Measurements from ENCODE around the gene LRRN4CL.

LRRN4CL gene

GRCh38 chr11:62647609-62648005, 41.7 kb downstream of the LRRN4CL start:
- peaks cover 55% of the 10 kb centered on the region for H3K36me3 ChIP-seq (ENCODE audit: insufficient read depth, low read length)
- no peak overlapping the region for H2AFZ ChIP-seq (ENCODE audit: low read length)
- H3K9me3 ChIP-seq (ENCODE audit: low read length), result no peaks in the 10 kb centered on the region
- no peak overlapping the region for H3K4me3 ChIP-seq (ENCODE audit: low read depth, low read length, poor library complexity, severe bottlenecking)
- peaks cover 34% of the 10 kb centered on the region for H3K4me1 ChIP-seq (ENCODE audit: insufficient read depth, low read length, severe bottlenecking)
- peak overlapping the region; percentile 52; the same call in 1 of the 2 replicates for H3K4me2 ChIP-seq (ENCODE audit: low read length)
- no peaks in the 10 kb centered on the region for H3K9me2 ChIP-seq (ENCODE audit: low read depth, low read length)
- peaks cover 41% of the 10 kb centered on the region for H3K79me2 ChIP-seq (ENCODE audit: insufficient read depth, low read length)
- no peaks in the 10 kb centered on the region for H3K27me3 ChIP-seq (ENCODE audit: insufficient read depth, low read length)
- no peak for TF ChIP-seq CTCF (IDR thresholded peaks at IDR 0.05; ENCODE audit: low read length)
- TF ChIP-seq EZH2 (IDR thresholded peaks at IDR 0.05; ENCODE audit: borderline replicate concordance, low read length), result no peak
- peak overlapping the region; percentile 21 for H3K27ac ChIP-seq (ENCODE audit: low read depth, low read length, poor library complexity, severe bottlenecking)
- no peaks in the 10 kb centered on the region for H4K20me1 ChIP-seq (ENCODE audit: insufficient read depth, low read length)
- H3K9ac ChIP-seq (ENCODE audit: low read length), result no peak overlapping the region
- H3F3A ChIP-seq (ENCODE audit: insufficient read depth, low read length), result no peaks in the 10 kb centered on the region

GRCh38 chr11:62646825-62647608, 42.3 kb downstream of the LRRN4CL start:
- peak overlapping the region; percentile 91 for H3K4me3 ChIP-seq (ENCODE audit: low read depth, low read length, poor library complexity, severe bottlenecking)
- no peaks in the 10 kb centered on the region for H3F3A ChIP-seq (ENCODE audit: insufficient read depth, low read length)
- H4K20me1 ChIP-seq (ENCODE audit: insufficient read depth, low read length), result no peaks in the 10 kb centered on the region
- H3K27me3 ChIP-seq (ENCODE audit: insufficient read depth, low read length), result no peaks in the 10 kb centered on the region
- no peak for TF ChIP-seq EZH2 (IDR thresholded peaks at IDR 0.05; ENCODE audit: borderline replicate concordance, low read length)
- TF ChIP-seq CTCF (IDR thresholded peaks at IDR 0.05; ENCODE audit: low read length), result no peak
- H3K9me2 ChIP-seq (ENCODE audit: low read depth, low read length), result no peaks in the 10 kb centered on the region
- H3K9ac ChIP-seq (ENCODE audit: low read length), result peak overlapping the region; percentile 34; the same call in 1 of the 2 replicates
- H3K79me2 ChIP-seq (ENCODE audit: insufficient read depth, low read length), result peaks cover 36% of the 10 kb centered on the region
- H3K9me3 ChIP-seq (ENCODE audit: low read length), result no peaks in the 10 kb centered on the region
- peak overlapping the region; percentile 52 for H3K4me2 ChIP-seq (ENCODE audit: low read length)
- H2AFZ ChIP-seq (ENCODE audit: low read length), result no peak overlapping the region
- H3K4me1 ChIP-seq (ENCODE audit: insufficient read depth, low read length, severe bottlenecking), result peaks cover 30% of the 10 kb centered on the region
- peaks cover 57% of the 10 kb centered on the region for H3K36me3 ChIP-seq (ENCODE audit: insufficient read depth, low read length)
- peak overlapping the region; percentile 21 for H3K27ac ChIP-seq (ENCODE audit: low read depth, low read length, poor library complexity, severe bottlenecking)

GRCh38 chr11:62645946-62646824, 43.1 kb downstream of the LRRN4CL start, which contains the start of gene GANAB:
Gene GANAB, minus strand, starts transcription at chr11:62646613. Its CDS starts 14 bp downstream, at chr11:62646599.
- no peak for TF ChIP-seq CTCF (IDR thresholded peaks at IDR 0.05; ENCODE audit: low read length)
- no peak for TF ChIP-seq EZH2 (IDR thresholded peaks at IDR 0.05; ENCODE audit: borderline replicate concordance, low read length)
- Histone ChIP-seq H3K9me3 (ENCODE audit: low read length) (no peaks in the 10 kb centered on the region), H3K4me1 (ENCODE audit: insufficient read depth, low read length, severe bottlenecking) (peaks cover 22% of the 10 kb centered on the region), H3K9ac (ENCODE audit: low read length) (peak within 1 kb of the TSS; percentile 86), H2AFZ (ENCODE audit: low read length) (no peak within 1 kb of the TSS), H3F3A (ENCODE audit: insufficient read depth, low read length) (no peaks in the 10 kb centered on the region), H3K36me3 (ENCODE audit: insufficient read depth, low read length) (peaks cover 57% of the 10 kb centered on the region), H3K27me3 (ENCODE audit: insufficient read depth, low read length) (no peaks in the 10 kb centered on the region), H3K79me2 (ENCODE audit: insufficient read depth, low read length) (peaks cover 32% of the 10 kb centered on the region), H3K4me3 (ENCODE audit: low read depth, low read length, poor library complexity, severe bottlenecking) (peak within 1 kb of the TSS; percentile 91), H3K9me2 (ENCODE audit: low read depth, low read length) (no peaks in the 10 kb centered on the region), H3K27ac (ENCODE audit: low read depth, low read length, poor library complexity, severe bottlenecking) (peak within 1 kb of the TSS; percentile 74), H4K20me1 (ENCODE audit: insufficient read depth, low read length) (no peaks in the 10 kb centered on the region), H3K4me2 (ENCODE audit: low read length) (peak within 1 kb of the TSS; percentile 67)
